NCI-H187 treated with DMSO at 0.1 percent for 48 hours (cell line): ENCODE data around the gene TK2.
"Not testable (repeated sequence)": the region's sequence is repeated elsewhere in the genome, so short reads cannot be mapped to it uniquely, and the experiment has no call there.

Experiments
- DNase-seq: peaks from one replicate; lab custom pipeline; 2025; lab: John Stamatoyannopoulos, UW

Gene TK2

DNA sequence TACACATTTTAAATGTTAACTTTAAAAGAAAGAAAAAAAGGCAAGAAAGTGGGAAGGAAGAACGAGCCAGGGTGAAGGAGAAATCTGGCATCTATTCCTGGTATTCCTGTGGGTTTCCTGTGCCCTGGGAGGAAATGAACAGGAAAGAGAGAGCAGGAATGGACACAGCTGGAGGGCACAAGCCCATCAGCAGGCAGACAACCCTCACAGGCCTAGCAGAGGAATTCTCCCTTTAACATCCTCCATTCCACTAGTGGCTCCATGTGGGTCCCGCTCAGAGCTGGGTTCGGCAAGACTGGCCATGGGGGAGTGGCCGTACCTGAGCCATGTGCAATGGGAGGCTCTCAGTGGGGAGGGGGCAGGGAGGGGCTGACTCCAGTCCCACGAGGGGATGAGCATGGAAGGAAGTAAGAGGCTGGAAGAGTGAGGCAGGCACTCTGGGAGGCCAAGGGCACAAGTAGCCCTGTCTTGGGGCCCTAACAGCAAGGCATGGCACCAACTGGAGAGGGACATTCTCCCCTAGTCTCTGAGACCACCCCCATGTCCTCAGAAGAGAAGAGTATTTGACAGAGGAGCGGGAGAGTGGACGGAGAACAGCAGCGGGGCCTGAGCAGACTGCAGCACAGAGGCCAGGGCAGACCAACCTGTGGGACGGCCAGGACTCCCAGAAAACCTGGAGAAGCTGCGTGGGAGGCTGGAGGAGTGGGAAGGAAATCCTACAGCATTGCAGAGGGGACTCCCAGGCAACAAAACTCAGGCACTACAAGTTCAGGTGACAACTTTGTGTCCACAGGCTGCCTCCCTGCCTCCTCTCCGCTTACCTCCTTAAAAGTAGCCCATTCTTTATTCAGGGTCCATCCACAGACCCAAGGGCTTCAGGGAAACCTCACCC is 30.2 kb downstream of the TK2 start:
- DNase-seq = no peak

DNA sequence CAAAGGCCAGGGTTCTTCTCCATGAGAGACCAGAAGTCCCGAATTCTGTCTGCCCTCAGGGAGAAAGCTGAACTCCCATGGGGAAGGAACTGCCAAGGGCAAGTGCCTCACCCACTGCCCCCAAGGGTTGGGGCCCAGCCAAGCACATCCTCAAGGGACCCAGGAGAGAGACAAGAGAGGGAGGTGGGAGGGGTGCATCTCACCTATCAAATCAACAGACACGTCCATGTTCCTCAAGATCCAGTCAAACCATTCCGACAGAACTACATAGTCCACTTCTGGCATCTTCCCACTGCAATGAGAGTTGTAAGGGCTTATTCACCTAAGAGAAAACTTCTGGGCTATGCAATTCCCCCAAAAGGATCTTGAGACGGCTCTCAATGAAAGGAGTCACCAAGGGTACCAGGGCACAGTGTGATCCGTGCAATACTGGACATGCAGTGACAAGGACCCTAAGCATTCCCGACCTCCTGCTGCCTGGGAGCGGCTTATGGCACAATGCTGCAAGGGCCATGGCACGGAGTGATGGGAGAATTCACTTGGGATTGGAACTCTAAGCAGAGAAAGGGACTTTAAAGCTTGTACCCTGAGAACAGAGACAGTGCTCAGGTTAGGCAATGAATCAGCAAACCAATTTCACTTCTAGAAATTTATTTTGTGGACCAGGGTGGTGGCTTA is 32.2 kb downstream of the TK2 start:
- DNase-seq = no peak

DNA sequence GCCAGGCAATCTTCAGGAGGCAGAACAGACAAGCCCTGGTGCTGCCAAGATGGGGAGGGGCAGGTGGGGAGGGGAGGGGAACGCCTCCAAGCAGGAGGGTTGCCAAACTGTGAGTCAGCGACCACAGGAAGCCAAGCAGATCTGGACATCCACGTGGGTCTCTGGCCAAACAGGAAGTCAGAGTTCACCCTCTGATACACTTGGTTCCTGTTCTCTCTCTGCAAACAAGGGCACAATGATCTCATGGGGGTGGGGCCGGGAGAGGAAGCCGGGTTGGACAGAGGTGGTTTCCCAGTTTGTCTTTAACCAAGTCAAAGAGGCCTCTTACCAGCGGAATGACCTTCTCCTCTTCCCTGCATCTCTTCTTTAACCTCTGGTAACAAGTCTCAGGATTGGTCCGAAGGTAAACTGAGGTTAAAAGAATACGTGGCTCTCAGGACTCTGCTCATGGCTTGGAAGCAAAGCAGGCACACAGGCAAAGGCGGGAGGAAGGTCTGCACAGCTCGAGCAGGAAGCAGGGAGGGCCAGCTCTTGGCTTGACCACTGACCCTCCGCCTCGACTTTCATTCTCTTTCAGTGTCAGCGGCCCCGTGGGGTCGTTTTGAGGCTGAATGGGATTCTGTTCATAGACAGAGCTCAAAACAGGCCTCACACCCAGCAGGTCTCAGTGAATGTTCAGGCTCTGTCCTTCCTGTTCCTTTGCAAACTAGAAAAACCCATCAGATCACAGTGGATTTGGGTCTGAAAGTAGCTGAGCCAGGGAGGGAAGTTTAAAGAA is 32.9 kb downstream of the TK2 start:
- no peak for DNase-seq

DNA sequence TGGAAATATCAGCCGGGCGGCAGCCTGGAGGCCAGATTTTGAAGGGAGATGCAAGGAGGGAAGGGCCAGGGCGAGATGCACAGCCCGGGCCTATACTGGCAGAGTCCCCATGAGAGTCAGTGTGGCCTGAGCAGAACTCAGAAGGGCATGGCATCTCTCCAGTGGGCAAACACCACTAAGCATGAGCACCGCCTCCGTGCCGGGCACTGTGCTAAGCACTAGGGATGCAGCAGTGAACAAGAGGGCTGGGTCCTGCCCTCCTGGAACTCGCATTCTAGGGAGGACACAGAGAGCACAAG is 33.5 kb downstream of the TK2 start:
- no peak for DNase-seq

DNA sequence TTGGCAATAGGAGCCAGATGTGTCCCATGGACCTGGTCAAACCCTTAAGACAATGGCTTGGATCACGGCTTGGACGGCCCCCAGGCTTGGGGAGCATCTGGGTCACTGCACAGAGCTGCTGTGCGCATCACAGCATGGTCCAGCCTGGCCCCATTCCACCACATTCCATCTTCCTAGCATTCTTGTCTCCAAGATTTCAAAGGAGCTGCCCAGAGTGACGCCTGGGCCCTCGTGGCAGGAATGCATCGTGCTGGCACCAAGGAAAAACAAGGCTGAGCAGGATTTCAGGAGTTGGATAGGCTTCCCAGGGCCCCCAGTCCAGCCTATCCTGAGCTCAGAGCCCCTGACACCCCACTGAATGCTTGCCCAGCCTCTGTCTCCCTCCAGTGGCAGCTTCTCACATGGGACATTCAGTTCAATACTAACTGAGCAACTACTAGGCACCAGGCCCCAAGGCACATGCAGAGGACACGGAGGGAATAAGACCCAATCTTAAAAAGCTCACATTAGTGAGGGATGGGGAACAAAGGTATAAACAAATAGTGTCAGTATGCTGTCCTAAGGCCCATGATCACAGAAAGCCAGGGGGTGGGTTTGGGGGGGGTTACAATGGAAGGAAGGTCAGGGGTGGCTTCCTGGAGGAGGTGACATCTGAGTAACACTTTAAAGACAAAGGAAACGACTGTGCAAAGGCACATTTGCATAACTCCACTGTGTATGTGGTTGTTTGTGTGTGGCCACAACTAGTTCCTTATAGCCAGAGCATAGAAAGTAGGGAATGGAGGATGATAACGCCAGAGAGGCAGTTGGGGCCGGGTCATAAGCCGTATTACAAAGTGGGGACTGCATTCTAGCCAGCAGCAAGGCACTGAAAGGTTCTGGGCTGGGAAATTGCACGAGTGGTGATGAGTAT is 34.1 kb downstream of the TK2 start:
- DNase-seq = no peak

DNA sequence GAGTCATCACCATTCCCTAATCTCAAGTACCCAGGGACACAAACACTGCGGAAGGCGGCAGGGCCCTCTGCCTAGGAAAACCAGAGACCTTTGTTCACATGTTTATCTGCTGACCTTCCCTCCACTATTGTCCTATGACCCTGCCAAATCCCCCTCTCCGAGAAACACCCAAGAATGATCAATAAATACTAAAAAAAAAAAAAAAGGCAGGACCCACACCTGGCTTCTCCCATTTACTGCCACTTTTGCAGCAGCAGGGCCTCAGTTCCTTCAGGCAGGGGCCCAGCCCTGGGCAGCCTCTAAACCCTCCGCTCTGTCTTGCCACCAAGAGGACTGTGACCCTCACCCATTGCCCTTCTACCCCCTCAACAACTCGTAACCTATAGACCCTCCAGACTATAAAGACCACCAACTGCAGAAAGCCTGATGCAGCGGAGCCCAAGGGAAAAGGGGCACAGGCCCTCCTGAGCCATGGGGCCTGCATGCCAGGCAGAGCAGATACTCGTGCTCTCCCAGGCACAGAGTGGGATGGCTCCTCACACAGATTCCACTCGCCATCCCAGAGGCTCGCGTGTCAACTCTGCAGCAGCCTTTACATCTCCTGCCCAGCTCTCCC is 34.8 kb downstream of the TK2 start:
- not testable (repeated sequence) for DNase-seq

DNA sequence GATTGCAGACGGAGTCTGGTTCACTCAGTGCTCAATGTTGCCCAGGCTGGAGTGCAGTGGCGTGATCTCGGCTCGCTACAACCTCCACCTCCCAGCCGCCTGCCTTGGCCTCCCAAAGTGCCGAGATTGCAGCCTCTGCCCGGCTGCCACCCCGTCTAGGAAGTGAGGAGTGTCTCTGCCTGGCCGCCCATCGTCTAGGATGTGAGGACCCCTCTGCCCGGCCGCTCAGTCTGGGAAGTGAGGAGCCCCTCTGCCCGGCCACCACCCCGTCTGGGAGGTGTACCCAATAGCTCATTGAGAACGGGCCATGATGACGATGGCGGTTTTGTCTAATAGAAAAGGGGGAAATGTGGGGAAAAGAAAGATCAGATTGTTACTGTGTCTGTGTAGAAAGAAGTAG is 35.5 kb downstream of the TK2 start:
- DNase-seq = not testable (repeated sequence)

DNA sequence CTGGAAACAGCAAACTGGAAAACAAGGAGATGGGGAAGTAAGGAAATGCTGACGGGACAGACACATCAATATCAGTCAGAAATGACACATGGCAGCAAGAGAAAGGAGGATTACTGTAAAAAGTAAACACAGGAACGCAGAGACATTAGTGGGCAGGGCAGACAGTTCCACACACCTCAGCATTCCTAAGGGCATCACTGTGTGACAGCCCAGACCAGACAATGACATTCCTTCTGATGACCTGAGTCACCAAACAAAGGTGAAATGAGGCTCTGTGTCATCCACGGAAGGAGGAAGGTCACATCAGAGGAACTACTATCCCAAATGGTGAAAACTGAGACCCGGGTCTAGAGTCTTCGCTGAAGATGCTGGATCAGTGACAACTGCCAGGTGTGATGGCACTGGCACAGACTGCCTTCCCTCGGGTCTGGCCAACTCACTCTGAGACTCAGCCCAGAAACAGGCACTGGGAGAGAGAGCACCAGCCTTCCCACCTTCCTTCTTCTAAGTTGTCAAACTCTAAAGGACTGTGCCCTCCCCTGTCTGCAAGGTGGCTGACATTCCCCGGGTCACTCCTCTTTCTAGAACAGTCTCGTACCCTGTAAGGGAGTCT is 36.7 kb downstream of the TK2 start:
- no peak for DNase-seq

DNA sequence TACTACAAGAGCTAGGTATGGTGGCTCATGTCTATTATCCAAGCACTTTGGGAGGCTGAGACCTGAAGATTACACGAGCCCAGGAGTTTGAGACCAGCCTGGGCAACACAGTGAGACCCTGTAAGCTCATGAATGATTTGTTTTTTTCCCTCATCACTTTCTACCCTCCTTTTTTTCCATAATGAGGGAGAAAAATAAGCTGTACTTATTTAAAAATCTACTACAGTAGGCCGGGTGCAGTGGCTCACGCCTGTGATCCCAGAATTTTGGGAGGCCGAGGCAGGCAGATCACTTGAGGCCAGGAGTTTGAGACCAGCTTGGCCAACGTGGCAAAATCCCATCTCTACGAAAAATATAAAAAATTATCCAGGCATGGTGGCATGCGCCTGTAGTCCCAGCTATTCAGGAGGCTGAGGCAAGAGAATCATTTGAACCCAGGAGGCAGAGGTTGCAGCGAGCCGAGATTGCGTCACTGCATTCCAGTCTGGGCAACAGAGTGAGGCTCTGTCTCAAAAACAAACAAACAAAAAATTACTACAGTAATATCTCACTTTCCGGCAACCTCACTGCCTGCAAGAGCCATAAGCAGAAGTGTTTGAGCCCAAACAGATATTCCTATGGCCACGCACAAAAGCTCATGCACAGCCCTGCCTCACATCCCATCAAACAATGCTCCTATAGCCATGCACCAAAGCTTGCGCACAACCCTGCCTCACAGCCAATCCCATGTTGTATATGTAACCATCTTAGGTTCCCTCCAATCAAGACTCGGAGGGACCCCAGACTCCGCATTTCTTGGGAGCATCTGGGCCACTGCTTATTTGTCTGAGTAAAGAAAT is 37.4 kb downstream of the TK2 start:
- no peak for DNase-seq

DNA sequence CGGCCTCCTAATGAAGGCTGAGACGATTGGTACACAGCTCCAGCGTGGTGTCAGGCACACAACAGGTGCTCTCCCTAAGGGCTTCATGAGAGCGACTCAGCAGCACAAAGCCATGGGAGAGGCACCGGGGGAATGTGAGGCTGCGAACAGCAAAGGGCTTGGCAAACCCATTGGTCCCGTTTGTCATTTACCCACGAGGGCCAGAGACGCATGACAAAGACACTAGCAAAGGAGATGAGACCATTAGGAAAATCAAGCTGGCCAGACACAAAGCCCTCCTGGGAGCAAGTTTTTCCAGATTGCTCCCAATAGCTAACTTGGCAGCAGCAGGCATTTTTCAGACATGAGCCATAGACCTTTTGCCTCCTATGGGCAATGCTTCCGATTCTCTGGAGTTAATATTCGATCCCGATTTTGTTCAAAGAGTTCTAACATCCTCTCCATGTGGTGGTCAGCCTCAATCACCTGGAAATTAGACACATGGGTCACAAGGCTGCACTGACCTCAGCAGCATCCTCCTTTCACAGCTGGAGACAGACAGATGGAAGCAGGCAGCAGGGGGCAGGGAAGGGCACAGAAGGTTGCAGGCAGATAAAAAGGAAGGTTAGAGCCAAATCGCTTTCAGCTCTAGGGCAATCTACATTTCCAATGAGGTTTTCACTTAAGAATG is 38.2 kb downstream of the TK2 start:
- no peak for DNase-seq

DNA sequence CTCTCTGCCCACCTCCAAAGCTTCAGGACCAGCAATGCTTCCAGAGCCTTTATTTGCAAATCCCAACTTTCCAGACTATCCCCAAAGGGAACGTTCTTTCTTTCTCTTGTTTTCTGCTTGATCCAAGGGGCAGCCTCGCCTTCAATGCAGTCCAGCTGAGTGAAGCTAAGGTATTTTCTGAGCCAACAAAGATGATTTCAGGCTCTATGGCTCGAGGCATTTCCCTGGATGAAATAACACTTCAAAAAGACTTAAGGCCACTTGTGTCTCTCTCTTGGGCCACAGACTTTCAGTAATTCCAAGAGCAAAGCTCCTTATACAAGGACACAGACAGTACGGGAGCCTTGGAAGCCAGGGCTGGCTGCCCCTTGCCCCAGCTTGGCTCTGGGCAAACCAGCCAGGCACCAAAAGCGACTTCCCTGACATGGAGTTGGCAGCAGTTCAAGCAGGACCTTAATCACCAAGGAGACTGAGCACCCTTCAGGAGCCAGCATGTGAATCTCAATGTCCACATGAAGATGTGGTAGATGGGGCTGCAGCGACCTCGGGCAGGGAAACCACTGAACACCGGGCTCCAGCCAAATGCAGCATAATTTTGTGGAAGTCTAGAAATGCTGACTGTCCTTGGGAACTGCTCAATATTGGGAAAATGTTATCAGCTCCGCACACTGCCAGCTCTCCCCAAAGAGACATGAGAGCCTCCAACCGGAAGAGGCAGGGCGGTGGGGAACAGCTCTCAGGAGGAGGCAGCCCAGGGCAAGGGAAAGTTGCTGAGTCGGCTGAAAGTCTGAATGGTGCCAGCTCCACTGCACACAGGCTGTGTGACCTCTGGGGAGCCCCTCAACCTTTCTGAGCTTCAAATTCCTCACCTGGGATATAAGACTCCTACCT is 39.0 kb downstream of the TK2 start:
- no peak for DNase-seq

DNA sequence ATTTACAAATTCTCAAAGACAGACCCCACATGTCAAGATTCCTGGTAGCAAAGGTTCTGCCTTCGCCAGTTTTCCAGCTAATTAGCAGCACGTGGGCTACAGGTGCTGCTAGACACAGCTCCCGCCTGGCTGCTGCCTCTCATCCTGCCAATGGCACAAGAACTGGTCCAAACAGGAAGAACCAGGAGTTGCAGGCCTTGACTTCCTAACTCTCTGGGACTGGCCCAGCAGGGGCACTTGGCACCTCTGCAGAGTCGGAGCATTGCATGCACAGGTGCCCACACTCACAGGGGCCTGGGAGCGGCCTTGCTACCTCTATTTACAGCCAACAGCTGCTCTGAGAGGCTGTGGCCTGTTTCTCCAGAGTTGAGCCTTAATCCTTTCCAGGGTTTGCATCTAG is 39.6 kb downstream of the TK2 start:
- no peak for DNase-seq

DNA sequence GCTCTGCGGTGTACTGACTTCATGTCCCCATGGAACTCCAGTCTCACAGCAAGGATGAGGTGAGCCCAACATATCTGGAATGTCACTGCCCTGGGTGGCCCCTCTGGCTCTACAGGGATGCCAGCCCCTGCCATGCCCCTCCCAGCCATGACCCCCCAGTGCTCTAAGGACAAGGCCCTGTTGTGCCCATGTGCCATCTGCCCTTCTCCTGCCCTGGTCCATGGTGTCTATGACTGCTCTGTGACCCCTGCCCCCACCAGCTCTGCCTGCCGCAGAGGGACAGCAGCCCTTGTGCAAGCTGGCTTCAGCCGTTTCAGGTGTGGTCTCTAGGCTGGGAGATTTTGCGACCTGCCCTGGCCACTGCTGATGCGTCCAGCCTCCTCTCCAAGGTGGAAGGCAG is 40.3 kb downstream of the TK2 start:
- DNase-seq = no peak

DNA sequence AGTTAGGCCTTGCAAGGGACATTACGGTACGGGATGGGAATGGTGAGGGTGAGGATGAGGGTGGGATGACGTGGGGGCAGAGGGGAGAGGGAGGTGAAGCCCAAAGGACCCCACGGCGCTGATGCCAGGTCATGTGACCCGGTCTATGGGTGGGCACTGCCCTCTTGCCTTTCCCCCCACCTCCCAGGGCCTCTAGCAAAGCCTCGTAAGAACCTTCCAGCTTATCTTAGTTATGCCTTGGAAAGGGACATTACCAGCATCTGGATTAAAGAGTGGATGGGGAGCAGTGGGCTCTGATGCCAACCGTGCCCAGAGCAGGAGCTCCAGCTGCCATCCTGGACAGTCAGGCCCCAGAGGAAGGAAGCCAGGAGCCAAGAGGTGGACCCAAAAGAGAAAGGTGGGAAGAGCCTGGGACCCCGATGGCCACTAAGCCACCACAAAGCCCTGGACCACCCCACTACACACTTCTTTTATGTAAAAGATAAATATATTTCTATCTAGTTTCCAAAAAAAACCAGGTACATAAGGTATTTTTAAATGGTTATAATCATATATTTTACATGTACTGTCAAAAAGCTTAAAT is 40.9 kb downstream of the TK2 start:
- no peak for DNase-seq

DNA sequence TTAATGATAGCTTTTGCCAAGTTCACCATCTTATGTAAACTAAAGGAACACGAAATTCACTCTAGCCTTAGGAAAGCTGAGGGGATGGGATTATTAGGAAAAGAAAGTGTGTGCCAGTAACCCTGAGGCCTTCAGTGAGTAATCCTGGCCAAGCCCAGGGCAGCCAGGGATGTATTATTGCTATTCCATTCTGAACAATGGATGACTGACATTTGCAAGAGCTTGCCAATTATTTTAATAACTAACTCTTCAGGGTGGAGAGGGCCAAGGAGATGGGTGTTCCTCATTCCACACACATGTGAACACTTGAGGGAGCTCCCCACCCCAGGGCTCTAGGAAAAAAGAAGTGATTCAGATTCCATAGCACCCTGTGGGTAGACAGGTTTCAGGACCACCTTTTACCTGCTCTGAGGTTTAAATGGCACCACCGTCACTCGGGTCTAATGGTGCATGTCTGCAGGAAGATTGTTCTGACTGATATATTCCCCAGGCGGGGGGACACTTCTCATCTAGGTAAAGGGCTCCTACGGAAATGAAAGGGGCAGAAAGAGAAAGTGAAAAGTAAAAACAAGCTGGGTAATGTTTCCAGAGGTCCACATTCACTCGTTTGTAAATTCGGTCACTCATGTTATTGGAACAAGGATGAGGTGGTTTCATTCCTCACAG is 41.5 kb downstream of the TK2 start:
- DNase-seq = no peak

DNA sequence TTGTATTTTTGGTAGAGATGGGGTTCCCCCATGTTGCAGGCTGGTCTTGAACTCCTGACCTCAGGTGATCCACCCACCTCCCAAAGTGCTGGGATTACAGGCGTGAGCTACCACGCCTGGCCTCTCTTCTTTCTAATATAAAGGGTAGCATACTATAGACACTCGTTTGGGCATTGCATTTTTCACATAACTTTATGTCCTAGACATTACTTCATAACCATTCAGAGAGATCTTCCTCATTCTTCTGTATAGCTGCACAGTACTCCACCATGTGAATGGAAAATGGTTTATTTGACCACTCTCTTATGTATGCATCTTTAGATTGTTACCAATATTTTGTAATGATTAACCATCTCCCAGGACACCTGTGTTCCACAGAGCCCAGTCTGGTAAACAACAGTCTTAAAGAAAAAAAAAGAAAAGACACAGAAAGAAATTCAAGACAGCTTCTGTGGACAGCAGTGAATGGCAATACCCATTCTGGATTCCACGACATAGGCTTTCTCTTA is 42.1 kb downstream of the TK2 start:
- DNase-seq = no peak

DNA sequence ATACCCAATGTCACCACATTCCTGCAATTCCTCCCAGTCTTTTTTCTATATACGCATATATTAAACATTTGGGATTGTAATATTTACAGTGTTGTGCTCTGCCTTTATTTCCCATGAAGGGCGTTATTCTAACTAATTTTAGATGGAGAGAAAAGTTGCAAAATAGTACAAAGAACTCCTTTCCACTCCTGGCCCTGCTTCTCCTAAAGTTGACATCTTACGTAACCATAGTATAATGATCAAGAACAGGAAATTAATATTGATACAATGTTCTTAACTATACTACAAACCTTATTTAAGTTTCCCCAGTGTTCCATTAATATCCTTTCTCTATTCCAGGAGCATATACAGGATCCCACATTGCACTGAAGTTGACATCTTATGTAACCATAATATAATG is 46.3 kb downstream of the TK2 start:
- DNase-seq = no peak
